IMR-90 (cell line): ENCODE results near the gene PLCH2. TPM values are rescaled to one million over a fixed set of nuclear protein-coding genes. Genes with fewer than 3 reads are reported as not detected.

Experiments used
- ATAC-seq: fragments of 200-7000 bp; cut with Tn5 transposase; 2 replicates; pipeline ENCODE4 v1.9.1; 2020; ENCODE audit warnings: low read depth, mild to moderate bottlenecking, moderate library complexity
- BruUV-seq: library from RNA; stranded (reverse); fragments of 400-500 nt; replicated peaks from 2 replicates; lab custom pipeline; 2021; lab: Mats Ljungman, UMichigan
- CTCF ChIA-PET: fragments of 300-600 bp; formaldehyde crosslinking; extraction: SDS; loops from one replicate; lab custom pipeline; 2021; ENCODE audit warnings: antibody characterized with exemption; lab: Yijun Ruan, JAX
- POLR2A ChIA-PET: fragments of 300-600 bp; sonication (Branson Sonifier 250); formaldehyde crosslinking; loops from one replicate; lab custom pipeline; 2022; ENCODE audit warnings: antibody characterized with exemption; ENCODE audit not compliant: unreplicated experiment; lab: Charles Lee
- DNase-seq: peaks from one replicate; pipeline ENCODE4 v3.0.0; 2013
- H2AFZ ChIP-seq: replicated peaks from 2 replicates; pipeline ENCODE3; 2013; ENCODE audit warnings: low read length, mild to moderate bottlenecking; ENCODE audit not compliant: poor library complexity
- H2AK5ac ChIP-seq: 2 replicates; pipeline ENCODE4 v1.6.1; 2013; ENCODE audit warnings: low read depth, low read length, inconsistent platforms
- H2AK9ac ChIP-seq: replicated peaks from 2 replicates; pipeline ENCODE3; 2013; ENCODE audit warnings: mild to moderate bottlenecking, low read depth, low read length, moderate library complexity; ENCODE audit not compliant: poor library complexity
- H2BK120ac ChIP-seq: 2 replicates; pipeline ENCODE4 v1.6.1; 2013; ENCODE audit warnings: low read depth, low read length, inconsistent platforms
- H2BK15ac ChIP-seq: 3 replicates; pipeline ENCODE4 v1.6.1; 2013; ENCODE audit warnings: low read depth, low read length, inconsistent platforms
- H2BK20ac ChIP-seq: 2 replicates; pipeline ENCODE4 v1.6.1; 2013; ENCODE audit warnings: low read depth, mild to moderate bottlenecking, inconsistent platforms, low read length, moderate library complexity
- H2BK5ac ChIP-seq: 2 replicates; pipeline ENCODE4 v1.6.1; 2013; ENCODE audit warnings: mild to moderate bottlenecking, low read depth, low read length, inconsistent platforms; ENCODE audit not compliant: poor library complexity, severe bottlenecking
- H3K14ac ChIP-seq: replicated peaks from 2 replicates; pipeline ENCODE4 v1.6.1; 2013; ENCODE audit warnings: low read depth, low read length, inconsistent platforms
- H3K18ac ChIP-seq: 2 replicates; pipeline ENCODE4 v1.6.1; 2013; ENCODE audit warnings: low read depth, low read length, control low read depth
- H3K23ac ChIP-seq: 2 replicates; pipeline ENCODE4 v1.6.1; 2013; ENCODE audit warnings: low read depth, low read length, inconsistent platforms
- H3K27ac ChIP-seq: 2 replicates; pipeline ENCODE4 v1.5.1; 2013; ENCODE audit warnings: mild to moderate bottlenecking, control low read depth, low read length; ENCODE audit not compliant: insufficient read depth
- H3K27me3 ChIP-seq: 2 replicates; pipeline ENCODE4 v1.6.1; 2013; ENCODE audit warnings: low read length; ENCODE audit not compliant: control insufficient read depth, insufficient read depth
- H3K36me3 ChIP-seq: 2 replicates; pipeline ENCODE4 v1.6.1; 2013; ENCODE audit warnings: low read length, mixed read lengths; ENCODE audit not compliant: control insufficient read depth, insufficient read depth
- H3K4ac ChIP-seq: 2 replicates; pipeline ENCODE4 v1.6.1; 2013; ENCODE audit warnings: low read depth, low read length, inconsistent platforms
- H3K4me1 ChIP-seq: 2 replicates; pipeline ENCODE4 v1.6.1; 2013; ENCODE audit warnings: low read length, mixed read lengths; ENCODE audit not compliant: control insufficient read depth, insufficient read depth
- H3K4me2 ChIP-seq: 2 replicates; pipeline ENCODE4 v1.6.1; 2013; ENCODE audit warnings: low read depth, mild to moderate bottlenecking, control low read depth, low read length, moderate library complexity
- H3K4me3 ChIP-seq: 2 replicates; pipeline ENCODE4 v1.5.1; 2013; ENCODE audit warnings: low read depth, mild to moderate bottlenecking, control low read depth, low read length, moderate library complexity; ENCODE audit not compliant: insufficient read depth
- H3K56ac ChIP-seq: 2 replicates; pipeline ENCODE4 v1.6.1; 2013; ENCODE audit warnings: low read length, inconsistent platforms; ENCODE audit not compliant: insufficient read depth; ENCODE audit errors: extremely low read depth
- H3K79me1 ChIP-seq, 2 experiments: 2 replicates each; pipeline ENCODE4 v1.6.1; 2013; ENCODE audit warnings: low read length in 2 of 2, inconsistent platforms in 1 of 2, low read depth in 1 of 2
- H3K9ac ChIP-seq: 2 replicates; pipeline ENCODE4 v1.6.1; 2013; ENCODE audit warnings: low read depth, low read length, control low read depth
- H3K9me1 ChIP-seq: 2 replicates; pipeline ENCODE4 v1.6.1; 2013; ENCODE audit warnings: low read length, inconsistent platforms; ENCODE audit not compliant: insufficient read depth
- H3K9me3 ChIP-seq: 2 replicates; pipeline ENCODE4 v1.6.1; 2013; ENCODE audit warnings: low read length; ENCODE audit not compliant: control insufficient read depth, insufficient read depth
- H4K20me1 ChIP-seq: 2 replicates; pipeline ENCODE4 v1.6.1; 2013; ENCODE audit warnings: low read length, inconsistent platforms; ENCODE audit not compliant: insufficient read depth
- H4K5ac ChIP-seq: 2 replicates; pipeline ENCODE4 v1.6.1; 2013; ENCODE audit warnings: mild to moderate bottlenecking, low read depth, low read length, control low read depth
- H4K8ac ChIP-seq, 2 experiments: 2 replicates each; pipeline ENCODE4 v1.6.1; 2013; ENCODE audit warnings: low read depth in 2 of 2, low read length in 2 of 2, control low read depth in 1 of 2, inconsistent platforms in 1 of 2
- H4K91ac ChIP-seq: 2 replicates; pipeline ENCODE4 v1.6.1; 2013; ENCODE audit warnings: low read depth, low read length, inconsistent platforms; ENCODE audit not compliant: insufficient read depth
- BHLHE40 ChIP-seq: fragments of 150-350 bp; IDR thresholded peaks from 2 replicates; pipeline ENCODE4 v1.6.1; 2016; ENCODE audit warnings: mild to moderate bottlenecking, low read depth, low read length
- CEBPB ChIP-seq: IDR thresholded peaks from 2 replicates; pipeline ENCODE4 v1.6.1; 2012; ENCODE audit warnings: low read depth, low read length, improper control_type of control experiment
- CHD1 ChIP-seq: IDR thresholded peaks from 2 replicates; pipeline ENCODE4 v1.6.1; 2012; ENCODE audit warnings: low read depth, low read length, improper control_type of control experiment
- FOS ChIP-seq: fragments of 150-350 bp; IDR thresholded peaks from 2 replicates; pipeline ENCODE4 v1.6.1; 2016; ENCODE audit warnings: low read depth, low read length
- MAFK ChIP-seq: IDR thresholded peaks from 2 replicates; pipeline ENCODE4 v1.6.1; 2012; ENCODE audit warnings: low read depth, low read length, improper control_type of control experiment
- MXI1 ChIP-seq: IDR thresholded peaks from 2 replicates; pipeline ENCODE4 v1.6.1; 2012; ENCODE audit warnings: low read depth, mild to moderate bottlenecking, low read length, moderate library complexity, borderline replicate concordance
- RAD21 ChIP-seq: IDR thresholded peaks from 2 replicates; pipeline ENCODE4 v1.6.1; 2012; ENCODE audit warnings: low read length, improper control_type of control experiment
- RFX5 ChIP-seq: IDR thresholded peaks from 2 replicates; pipeline ENCODE4 v1.8.0; 2012; ENCODE audit warnings: low read depth, mild to moderate bottlenecking, low read length, moderate library complexity
- WGBS, 2 experiments: methylation state at CpG; one replicate each; pipeline versions ENCODE4 v1.1.5 to v1.1.7; 2013; ENCODE audit warnings: missing lambda C conversion rate in 2 of 2; ENCODE audit not compliant: insufficient read length in 1 of 2; ENCODE audit errors: extremely low coverage in 2 of 2; 5-methylcytosine and 5-hydroxymethylcytosine counted together
- dilution Hi-C: fragments of 300-500 bp; cut with HindIII; formaldehyde crosslinking; loops from one replicate; pipeline ENCODE4 v1.14.3; 2018; ENCODE audit warnings: low sequenced_read_pairs; ENCODE audit not compliant: unreplicated experiment
- in situ Hi-C: fragments of 300-500 bp; cut with MboI; formaldehyde crosslinking; loops from 3 replicates; pipeline ENCODE4 v1.14.3; 2019; ENCODE audit warnings: low sequenced_read_pairs, inconsistent platforms, mixed read lengths
- intact Hi-C: fragments of 100-400 bp; cut with micrococcal nuclease; formaldehyde crosslinking; loops from 2 replicates; pipeline ENCODE4 v1.10.0; 2022
- polyA plus RNA-seq, 3 experiments: library from polyadenylated mRNA; depleted of rRNA; stranded (reverse); fragments of >200 nt; gene quantifications; 2 replicates each; pipeline ENCODE4 v1.2.3, GENCODE V29; 2012; ENCODE audit warnings: low replicate concordance in 1 of 3
- total RNA-seq: library from RNA; depleted of rRNA; stranded (reverse); fragments of >200 nt; gene quantifications from 2 replicates; pipeline ENCODE4 v1.2.3, GENCODE V29; 2012
- TF ChIP-seq, protein P1 (sequence below): fragments of 150-350 bp; IDR thresholded peaks from 2 replicates; pipeline ENCODE4 v1.6.1; 2016; ENCODE audit warnings: low read depth, mild to moderate bottlenecking, low read length, moderate library complexity, borderline replicate concordance

Gene PLCH2
- total and polyA plus RNA-seq, 2 of the 4 experiments (the other 2 are of a cell fraction) = 0.18 to 1.9 TPM

DNA sequence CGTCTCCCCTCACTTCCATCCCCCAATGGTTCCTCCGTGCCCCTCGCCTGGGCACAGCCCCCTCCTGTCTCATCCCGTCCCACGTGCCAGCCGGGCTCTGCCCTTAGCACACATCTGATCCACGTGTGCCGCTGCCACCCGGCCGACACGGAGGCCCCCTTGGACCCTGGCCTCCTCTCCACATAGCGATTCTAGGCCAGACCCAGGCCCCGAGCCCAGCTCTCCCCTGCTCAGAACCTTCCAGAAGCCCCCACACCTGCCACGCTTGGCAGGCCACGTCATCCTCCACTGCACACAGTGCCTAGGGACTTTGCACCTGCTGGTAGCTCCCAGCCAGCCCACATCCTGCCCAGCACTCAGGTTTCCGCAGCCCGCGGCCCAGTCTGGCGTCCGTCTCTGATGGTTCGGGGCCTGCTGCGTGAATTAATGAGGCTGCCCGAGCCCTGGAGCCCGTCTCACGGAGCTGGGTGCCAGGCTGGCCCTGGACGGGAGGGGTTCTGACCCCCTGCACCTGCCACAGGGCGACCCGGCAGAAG is 20.1 kb downstream of the PLCH2 start:
- Histone ChIP-seq H3K36me3 (no peaks in the 10 kb centered on the region), H2AK5ac (no peak overlapping the region), H3K14ac (no peak overlapping the region), H3K27me3 (peaks cover 12% of the 10 kb centered on the region; the same call in 1 of the 2 replicates), H3K4me2 (no peak overlapping the region), H3K4me1 (no peaks in the 10 kb centered on the region), H3K56ac (no peak overlapping the region), H3K9me1 (no peaks in the 10 kb centered on the region), H3K9ac (no peak overlapping the region), H4K5ac (no peak overlapping the region), H3K18ac (no peak overlapping the region), H2BK5ac (no peak overlapping the region), H3K4ac (no peak overlapping the region), H3K4me3 (no peak overlapping the region), H3K9me3 (no peaks in the 10 kb centered on the region), H2AK9ac (no peak overlapping the region), H4K91ac (no peak overlapping the region), H2BK120ac (no peak overlapping the region), H3K79me1 (no peaks in the 10 kb centered on the region), H3K27ac (no peak overlapping the region), H2BK15ac (no peak overlapping the region), H4K8ac (no peak overlapping the region), H3K23ac (no peak overlapping the region), H2BK20ac (no peak overlapping the region), H4K20me1 (no peaks in the 10 kb centered on the region; the same call in 1 of the 2 replicates), H2AFZ (no peak overlapping the region)
- dilution Hi-C loops (no loop called here), intact Hi-C loops (no loop called here), in situ Hi-C loops (no loop called here)
- TF ChIP-seq RAD21 = no peak
- no peak for TF ChIP-seq FOS
- no peak for TF ChIP-seq CHD1
- TF ChIP-seq MAFK = no peak
- TF ChIP-seq, protein P1, sequence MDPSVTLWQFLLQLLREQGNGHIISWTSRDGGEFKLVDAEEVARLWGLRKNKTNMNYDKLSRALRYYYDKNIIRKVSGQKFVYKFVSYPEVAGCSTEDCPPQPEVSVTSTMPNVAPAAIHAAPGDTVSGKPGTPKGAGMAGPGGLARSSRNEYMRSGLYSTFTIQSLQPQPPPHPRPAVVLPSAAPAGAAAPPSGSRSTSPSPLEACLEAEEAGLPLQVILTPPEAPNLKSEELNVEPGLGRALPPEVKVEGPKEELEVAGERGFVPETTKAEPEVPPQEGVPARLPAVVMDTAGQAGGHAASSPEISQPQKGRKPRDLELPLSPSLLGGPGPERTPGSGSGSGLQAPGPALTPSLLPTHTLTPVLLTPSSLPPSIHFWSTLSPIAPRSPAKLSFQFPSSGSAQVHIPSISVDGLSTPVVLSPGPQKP = no peak
- no peak for TF ChIP-seq CEBPB
- TF ChIP-seq MXI1 = no peak
- no peak for TF ChIP-seq RFX5
- TF ChIP-seq BHLHE40 = no peak
- no peak for ATAC-seq
- BruUV-seq = no TSS peak
- POLR2A ChIA-PET = no interaction called here
- no peak for DNase-seq
- CTCF ChIA-PET = no interaction called here
- WGBS, 2 experiments = 87% methylated on average over 14 of the region's 28 CpGs; no CpG with 5 or more reads in 1 of the 2 experiments
